HFF-Myc (cell line): Measurements from ENCODE around the gene NSUN3.
"Not testable (repeated sequence)": the region's sequence is repeated elsewhere in the genome, so short reads cannot be mapped to it uniquely, and the experiment has no call there.

Experiments used
- DNase-seq: peaks from one replicate; pipeline ENCODE4 v3.0.0-alpha.2; 2011; ENCODE audit warnings: low read depth; ENCODE audit errors: extremely low read depth
- H3K4me3 ChIP-seq: replicated peaks from 2 replicates; pipeline ENCODE4 v1.5.1; 2011; ENCODE audit warnings: low read depth, mild to moderate bottlenecking, control low read depth, low read length
- TF ChIP-seq, protein P1 (sequence below): IDR thresholded peaks from 2 replicates; pipeline ENCODE4 v1.5.1; 2012; ENCODE audit warnings: mild to moderate bottlenecking, low read depth, low read length, control low read depth; ENCODE audit errors: missing control alignments

The NSUN3 gene

DNA sequence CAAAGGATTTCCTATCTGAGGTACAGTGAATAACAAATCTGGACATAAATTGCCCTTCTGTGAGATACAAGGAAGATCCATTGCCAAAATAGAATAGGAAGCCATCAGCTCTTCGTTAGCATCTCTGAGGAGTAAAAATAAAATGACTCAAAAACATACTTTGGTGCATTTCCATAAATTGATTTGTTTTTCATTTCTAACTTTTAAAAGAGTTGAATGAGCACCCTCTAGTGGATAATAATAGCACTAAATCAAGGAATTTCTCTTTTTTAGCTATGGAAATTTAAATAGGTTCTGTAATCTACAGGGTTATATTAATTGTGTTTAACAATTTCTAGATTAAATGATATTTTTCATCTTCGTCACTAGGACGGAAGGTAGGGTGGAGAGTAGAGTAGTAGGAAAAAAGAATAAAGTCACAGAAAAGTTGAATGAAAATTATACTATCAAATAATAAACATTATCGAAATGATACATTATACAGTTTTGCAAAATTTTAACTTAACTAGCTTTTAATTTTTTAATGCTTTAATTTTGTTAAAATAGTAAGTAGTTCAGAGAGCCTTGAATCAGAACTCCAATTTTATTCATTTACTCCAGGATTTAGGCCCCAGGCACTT lies 6.4 kb downstream of the NSUN3 start:
- no peak overlapping the region for H3K4me3 ChIP-seq
- DNase-seq: no peak
- TF ChIP-seq, protein P1, sequence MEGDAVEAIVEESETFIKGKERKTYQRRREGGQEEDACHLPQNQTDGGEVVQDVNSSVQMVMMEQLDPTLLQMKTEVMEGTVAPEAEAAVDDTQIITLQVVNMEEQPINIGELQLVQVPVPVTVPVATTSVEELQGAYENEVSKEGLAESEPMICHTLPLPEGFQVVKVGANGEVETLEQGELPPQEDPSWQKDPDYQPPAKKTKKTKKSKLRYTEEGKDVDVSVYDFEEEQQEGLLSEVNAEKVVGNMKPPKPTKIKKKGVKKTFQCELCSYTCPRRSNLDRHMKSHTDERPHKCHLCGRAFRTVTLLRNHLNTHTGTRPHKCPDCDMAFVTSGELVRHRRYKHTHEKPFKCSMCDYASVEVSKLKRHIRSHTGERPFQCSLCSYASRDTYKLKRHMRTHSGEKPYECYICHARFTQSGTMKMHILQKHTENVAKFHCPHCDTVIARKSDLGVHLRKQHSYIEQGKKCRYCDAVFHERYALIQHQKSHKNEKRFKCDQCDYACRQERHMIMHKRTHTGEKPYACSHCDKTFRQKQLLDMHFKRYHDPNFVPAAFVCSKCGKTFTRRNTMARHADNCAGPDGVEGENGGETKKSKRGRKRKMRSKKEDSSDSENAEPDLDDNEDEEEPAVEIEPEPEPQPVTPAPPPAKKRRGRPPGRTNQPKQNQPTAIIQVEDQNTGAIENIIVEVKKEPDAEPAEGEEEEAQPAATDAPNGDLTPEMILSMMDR: no peak

DNA sequence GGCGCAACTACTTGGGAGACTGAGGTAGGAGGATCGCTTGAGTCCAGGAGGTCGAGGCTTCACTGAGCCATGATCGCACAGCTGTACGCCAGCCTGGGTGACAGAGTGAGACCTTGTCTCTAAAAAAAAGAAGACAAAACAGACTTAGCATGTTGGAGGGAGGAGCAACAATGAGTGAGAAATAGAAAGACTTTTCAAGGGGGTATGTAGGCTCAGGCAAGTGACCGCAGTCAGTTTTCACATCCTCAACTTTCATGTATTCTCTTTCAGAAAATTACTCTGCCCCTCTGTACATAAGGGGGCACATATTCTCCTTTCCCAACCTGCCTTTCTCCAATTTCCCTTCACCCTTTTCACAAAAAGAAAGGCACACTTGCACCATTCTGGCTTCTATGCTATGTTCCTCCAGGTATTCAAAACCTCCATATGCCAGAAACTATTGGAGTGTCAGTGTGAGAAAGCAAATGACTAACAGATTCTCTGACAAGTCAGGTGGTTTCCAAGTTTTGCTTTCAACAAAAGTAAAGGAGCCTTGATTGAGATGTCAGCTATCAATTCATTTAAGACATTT lies 7.6 kb downstream of the NSUN3 start:
- no peak for DNase-seq
- H3K4me3 ChIP-seq: no peak overlapping the region
- TF ChIP-seq, protein P1: no peak

DNA sequence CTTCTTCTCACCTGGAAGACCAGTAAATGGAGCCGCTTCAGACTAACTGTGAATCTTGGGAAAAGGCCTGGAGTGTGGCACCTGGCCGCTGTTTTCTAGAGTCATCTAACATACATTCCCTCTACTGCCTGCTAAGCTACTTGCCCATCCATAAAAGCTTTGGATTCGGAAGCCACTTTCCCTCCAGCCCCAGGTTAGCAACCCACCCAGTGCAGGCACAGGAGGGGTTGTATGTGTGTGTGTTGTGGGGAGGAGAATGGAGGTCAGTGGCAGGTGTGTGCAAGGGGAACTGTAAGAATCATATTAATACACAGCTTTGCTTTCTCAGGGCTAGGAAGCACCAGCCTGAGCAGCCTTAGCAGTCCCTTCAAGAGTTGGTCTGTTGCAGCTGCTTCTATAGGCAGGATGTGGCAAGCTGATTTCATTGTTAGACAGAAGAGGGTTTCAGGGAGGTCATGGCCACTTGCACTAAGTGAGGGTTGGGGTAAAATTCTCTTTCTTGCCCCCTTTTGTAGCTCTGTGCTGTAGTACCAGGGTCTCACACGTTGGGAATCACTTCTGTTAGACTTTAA lies 8.9 kb downstream of the NSUN3 start:
- H3K4me3 ChIP-seq: no peak overlapping the region
- TF ChIP-seq, protein P1: no peak
- DNase-seq: no peak

DNA sequence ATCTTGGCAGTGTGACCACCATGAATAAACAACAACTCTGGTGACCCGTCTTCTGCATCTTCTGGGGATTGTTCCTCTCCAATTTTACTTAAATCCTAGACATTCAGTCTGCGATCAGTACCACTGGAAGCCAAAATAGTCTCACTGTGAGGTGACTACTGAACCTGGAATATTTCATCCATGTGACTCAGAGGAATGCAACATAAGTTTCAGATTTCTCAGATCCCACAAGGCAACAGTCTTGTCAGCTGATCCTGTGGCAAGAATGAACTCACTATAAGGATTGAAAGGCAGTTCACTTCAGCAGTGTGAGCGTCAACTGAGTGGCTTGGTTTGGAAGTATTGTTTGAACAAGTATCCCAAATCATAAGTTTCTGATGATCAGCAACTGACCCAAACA lies 13.2 kb downstream of the NSUN3 start:
- DNase-seq: no peak
- TF ChIP-seq, protein P1: no peak

DNA sequence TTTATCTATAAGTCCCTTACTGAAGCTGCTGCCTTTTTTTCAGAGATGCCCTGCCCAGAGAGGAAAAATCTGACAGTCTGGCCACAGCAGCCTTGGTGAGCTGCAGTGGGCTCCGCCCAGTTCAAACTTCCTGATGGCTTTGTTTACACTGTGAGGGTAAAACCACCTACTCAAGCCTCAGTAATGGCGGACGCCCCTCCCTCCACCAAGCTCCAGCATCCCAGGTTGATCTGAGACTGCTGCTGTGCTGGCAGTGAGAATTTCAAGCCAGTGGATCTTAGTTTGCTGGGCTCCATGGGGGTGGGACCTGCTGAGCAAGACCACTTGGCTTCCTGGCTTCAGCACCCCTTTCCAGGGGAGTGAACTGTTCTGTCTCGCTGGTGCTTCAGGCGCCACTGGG lies 17.7 kb downstream of the NSUN3 start:
- DNase-seq, H3K4me3 ChIP-seq: not testable (repeated sequence)

More for the DNA sequence above, 13.2 kb downstream of the NSUN3 start:
- H3K4me3 ChIP-seq: no peak overlapping the region

DNA sequence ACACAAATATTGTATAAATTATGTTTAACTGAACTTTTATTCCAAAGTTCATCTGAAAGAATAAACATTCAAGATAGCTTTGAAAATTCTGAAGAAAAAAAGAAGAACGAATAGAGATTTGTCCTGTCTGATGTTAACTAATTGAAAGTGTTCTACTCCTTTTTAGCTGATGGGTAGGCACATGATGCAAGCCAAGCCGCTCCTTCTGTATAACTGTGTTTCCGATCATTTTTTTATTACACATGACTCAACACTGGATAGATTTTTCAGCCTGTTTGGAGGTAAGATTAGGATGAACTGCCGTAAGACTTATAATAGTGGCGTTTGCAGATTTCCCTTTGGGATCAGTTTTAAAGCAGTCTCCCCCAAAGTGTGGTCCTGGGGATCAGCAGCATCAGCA lies 19.0 kb downstream of the NSUN3 start:
- no peak for DNase-seq
- H3K4me3 ChIP-seq: no peak overlapping the region
- TF ChIP-seq, protein P1: no peak

DNA sequence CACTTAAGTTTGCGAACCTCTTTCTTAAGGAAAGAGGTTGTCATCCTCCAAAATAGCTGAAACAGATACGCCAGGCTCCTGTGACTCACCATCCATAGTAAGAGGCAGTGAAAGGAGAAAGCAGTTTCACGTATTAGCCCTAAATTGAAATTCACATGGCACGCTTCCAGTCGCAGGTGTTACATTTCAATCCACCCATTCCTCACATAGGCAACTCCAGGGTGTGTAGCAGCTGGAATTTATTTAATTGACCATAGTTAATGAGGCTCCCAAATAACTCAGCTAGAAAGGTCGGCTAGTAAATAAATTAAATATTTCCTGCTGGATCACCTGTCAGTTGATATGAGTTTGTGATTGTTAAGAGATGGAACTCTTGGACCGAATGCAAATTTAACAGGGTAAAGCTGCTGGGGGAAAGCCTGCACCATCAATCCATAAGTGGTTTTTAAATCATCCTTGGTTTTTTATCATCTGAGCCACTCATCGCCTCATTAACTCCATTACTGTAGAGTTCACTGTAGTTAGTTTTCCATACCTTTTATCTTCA lies 19.6 kb downstream of the NSUN3 start:
- TF ChIP-seq, protein P1: no peak
- no peak overlapping the region for H3K4me3 ChIP-seq
- no peak for DNase-seq
